Measurements from ENCODE around the gene DROSHA. TPM values are rescaled to one million over a fixed set of nuclear protein-coding genes. Genes with fewer than 3 reads are reported as not detected.

The DROSHA gene
- total and polyA plus RNA-seq, 2 donors (not counting 1 experiment from before 2014, with no cell fraction given): 44.1 to 48.4 TPM

GRCh38 chr5:31415960-31416359, 115.9 kb downstream of the DROSHA start:
- Histone ChIP-seq H3K4me1 (ENCODE audit: control insufficient read depth, extremely low read depth, insufficient read depth, low read length) (no peaks in the 10 kb centered on the region), H3K79me2 (ENCODE audit: control insufficient read depth, insufficient read depth, low read length) (no peaks in the 10 kb centered on the region), H3K9me3 (ENCODE audit: control insufficient read depth, insufficient read depth, low read depth, low read length) (no peaks in the 10 kb centered on the region), H3K27me3 (ENCODE audit: control insufficient read depth, insufficient read depth, low read length) (no peaks in the 10 kb centered on the region), H3K9ac (ENCODE audit: insufficient read depth, low read length) (no peak overlapping the region), H3K4me3 (replicated peaks in 1 of 4; ENCODE audit: control extremely low read depth in 1 of 4, insufficient read depth in 1 of 4, low read depth in 3 of 4, low read length in 4 of 4) (no peak overlapping the region), H3K27ac (ENCODE audit: insufficient read depth, low read length) (no peak overlapping the region), H2AFZ (ENCODE audit: low read length) (no peak overlapping the region), H3K36me3 (ENCODE audit: control insufficient read depth, insufficient read depth, low read length) (peaks cover 4% of the 10 kb centered on the region), H3K4me2 (ENCODE audit: extremely low read depth, insufficient read depth, low read length) (no peak overlapping the region), H4K20me1 (ENCODE audit: control insufficient read depth, extremely low read depth, insufficient read depth, low read length) (no peaks in the 10 kb centered on the region)
- TF ChIP-seq CTCF (conservative IDR thresholded peaks at IDR 0.05 in 1 of 2, IDR thresholded peaks at IDR 0.05 in 1 of 2; ENCODE audit: low read depth in 1 of 2, low read length in 2 of 2): no peak
- no peak for TF ChIP-seq EZH2 (IDR thresholded peaks at IDR 0.05; ENCODE audit: low read length, missing control alignments)
- DNase-seq (ENCODE audit: low read depth in 2 of 2): no peak

GRCh38 chr5:31415009-31415923, 116.6 kb downstream of the DROSHA start:
- Histone ChIP-seq H3K27ac (ENCODE audit: insufficient read depth, low read length) (no peak overlapping the region), H3K4me3 (replicated peaks in 1 of 4; ENCODE audit: control extremely low read depth in 1 of 4, insufficient read depth in 1 of 4, low read depth in 3 of 4, low read length in 4 of 4) (no peak overlapping the region), H2AFZ (ENCODE audit: low read length) (no peak overlapping the region), H3K4me1 (ENCODE audit: control insufficient read depth, extremely low read depth, insufficient read depth, low read length) (no peaks in the 10 kb centered on the region), H3K9ac (ENCODE audit: insufficient read depth, low read length) (no peak overlapping the region), H3K79me2 (ENCODE audit: control insufficient read depth, insufficient read depth, low read length) (no peaks in the 10 kb centered on the region), H3K4me2 (ENCODE audit: extremely low read depth, insufficient read depth, low read length) (no peak overlapping the region), H4K20me1 (ENCODE audit: control insufficient read depth, extremely low read depth, insufficient read depth, low read length) (no peaks in the 10 kb centered on the region), H3K27me3 (ENCODE audit: control insufficient read depth, insufficient read depth, low read length) (no peaks in the 10 kb centered on the region), H3K9me3 (ENCODE audit: control insufficient read depth, insufficient read depth, low read depth, low read length) (no peaks in the 10 kb centered on the region), H3K36me3 (ENCODE audit: control insufficient read depth, insufficient read depth, low read length) (peaks cover 4% of the 10 kb centered on the region)
- TF ChIP-seq EZH2 (IDR thresholded peaks at IDR 0.05; ENCODE audit: low read length, missing control alignments): no peak
- TF ChIP-seq CTCF (conservative IDR thresholded peaks at IDR 0.05 in 1 of 2, IDR thresholded peaks at IDR 0.05 in 1 of 2; ENCODE audit: low read depth in 1 of 2, low read length in 2 of 2): no peak
- no peak for DNase-seq (ENCODE audit: low read depth in 2 of 2)

GRCh38 chr5:31413030-31413812, 118.7 kb downstream of the DROSHA start:
- Histone ChIP-seq H2AFZ (ENCODE audit: low read length) (no peak overlapping the region), H3K4me1 (ENCODE audit: control insufficient read depth, extremely low read depth, insufficient read depth, low read length) (peaks cover 2% of the 10 kb centered on the region), H3K9me3 (ENCODE audit: control insufficient read depth, insufficient read depth, low read depth, low read length) (no peaks in the 10 kb centered on the region), H4K20me1 (ENCODE audit: control insufficient read depth, extremely low read depth, insufficient read depth, low read length) (no peaks in the 10 kb centered on the region), H3K4me3 (replicated peaks in 1 of 4; ENCODE audit: control extremely low read depth in 1 of 4, insufficient read depth in 1 of 4, low read depth in 3 of 4, low read length in 4 of 4) (no peak overlapping the region), H3K79me2 (ENCODE audit: control insufficient read depth, insufficient read depth, low read length) (no peaks in the 10 kb centered on the region), H3K27ac (ENCODE audit: insufficient read depth, low read length) (no peak overlapping the region), H3K4me2 (ENCODE audit: extremely low read depth, insufficient read depth, low read length) (no peak overlapping the region), H3K27me3 (ENCODE audit: control insufficient read depth, insufficient read depth, low read length) (no peaks in the 10 kb centered on the region), H3K36me3 (ENCODE audit: control insufficient read depth, insufficient read depth, low read length) (peaks cover 4% of the 10 kb centered on the region), H3K9ac (ENCODE audit: insufficient read depth, low read length) (no peak overlapping the region)
- TF ChIP-seq EZH2 (IDR thresholded peaks at IDR 0.05; ENCODE audit: low read length, missing control alignments) (no peak), CTCF (conservative IDR thresholded peaks at IDR 0.05 in 1 of 2, IDR thresholded peaks at IDR 0.05 in 1 of 2; ENCODE audit: low read depth in 1 of 2, low read length in 2 of 2) (no peak)
- no peak for DNase-seq (ENCODE audit: low read depth in 2 of 2)

All from fibroblast of lung (primary cell).